ENCODE results near the gene FBRSL1. TPM values are rescaled to one million over a fixed set of nuclear protein-coding genes. Genes with fewer than 3 reads are reported as not detected.

The FBRSL1 gene
- polyA plus RNA-seq, 3 donors = 34.2 to 42.5 (median 37.4) TPM

DNA sequence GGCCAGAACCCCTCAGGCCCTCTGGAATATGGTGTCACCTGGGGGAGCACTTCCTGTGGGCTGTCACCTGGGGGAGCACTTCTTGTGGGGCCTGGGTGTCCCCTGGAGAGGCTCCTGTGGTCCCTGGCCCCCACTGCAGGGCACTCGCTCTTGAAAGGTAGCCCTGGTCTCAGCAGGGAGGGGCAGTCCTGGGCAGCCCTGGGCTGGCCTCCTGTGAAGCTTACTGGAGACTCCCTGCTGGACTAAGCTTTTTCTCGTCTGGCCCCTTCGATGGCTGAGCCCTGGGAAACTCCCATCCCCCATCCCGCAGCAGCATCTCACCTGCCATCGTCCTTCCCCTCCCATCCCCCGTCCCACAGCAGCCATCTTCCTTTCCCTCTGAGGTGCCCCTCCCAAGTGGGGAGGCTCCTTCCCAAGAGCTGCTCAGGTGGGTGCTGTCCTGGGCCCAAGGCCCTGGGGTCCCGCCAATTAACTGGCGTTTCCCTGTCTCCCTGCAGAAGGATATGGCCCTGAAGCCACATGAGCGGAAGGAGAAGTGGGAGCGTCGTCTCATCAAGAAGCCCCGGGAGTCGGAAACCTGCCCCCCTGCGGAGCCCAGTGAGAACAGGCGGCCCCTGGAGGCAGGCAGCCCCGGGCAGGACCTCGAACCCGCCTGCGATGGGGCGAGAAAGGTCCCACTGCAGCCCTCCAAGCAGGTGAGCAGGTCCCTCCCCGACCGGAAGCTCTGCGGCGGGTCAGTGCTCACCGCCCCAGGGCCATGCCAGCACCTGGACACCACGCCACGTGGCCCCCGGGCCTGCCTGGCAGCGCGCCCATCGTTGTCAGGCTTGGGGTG lies 17.9 kb downstream of the FBRSL1 start:
- DNase-seq (ENCODE audit: low read depth in 3 of 3, low spot score in 2 of 3) = no peak

DNA sequence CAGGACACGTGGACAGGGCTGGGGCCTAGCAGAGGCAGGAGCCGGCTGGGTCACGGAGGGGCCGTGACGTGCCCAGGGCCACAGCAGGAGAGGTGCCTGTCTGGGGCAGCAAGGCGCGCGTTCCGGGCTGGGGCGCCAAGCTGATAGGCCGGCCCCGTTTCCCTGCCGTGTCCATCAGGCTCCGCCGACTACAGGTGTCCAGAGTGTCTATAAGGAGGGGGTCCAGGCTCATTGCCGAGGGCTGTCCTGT lies 18.5 kb downstream of the FBRSL1 start:
- no peak for DNase-seq (ENCODE audit: low read depth in 3 of 3, low spot score in 2 of 3)

DNA sequence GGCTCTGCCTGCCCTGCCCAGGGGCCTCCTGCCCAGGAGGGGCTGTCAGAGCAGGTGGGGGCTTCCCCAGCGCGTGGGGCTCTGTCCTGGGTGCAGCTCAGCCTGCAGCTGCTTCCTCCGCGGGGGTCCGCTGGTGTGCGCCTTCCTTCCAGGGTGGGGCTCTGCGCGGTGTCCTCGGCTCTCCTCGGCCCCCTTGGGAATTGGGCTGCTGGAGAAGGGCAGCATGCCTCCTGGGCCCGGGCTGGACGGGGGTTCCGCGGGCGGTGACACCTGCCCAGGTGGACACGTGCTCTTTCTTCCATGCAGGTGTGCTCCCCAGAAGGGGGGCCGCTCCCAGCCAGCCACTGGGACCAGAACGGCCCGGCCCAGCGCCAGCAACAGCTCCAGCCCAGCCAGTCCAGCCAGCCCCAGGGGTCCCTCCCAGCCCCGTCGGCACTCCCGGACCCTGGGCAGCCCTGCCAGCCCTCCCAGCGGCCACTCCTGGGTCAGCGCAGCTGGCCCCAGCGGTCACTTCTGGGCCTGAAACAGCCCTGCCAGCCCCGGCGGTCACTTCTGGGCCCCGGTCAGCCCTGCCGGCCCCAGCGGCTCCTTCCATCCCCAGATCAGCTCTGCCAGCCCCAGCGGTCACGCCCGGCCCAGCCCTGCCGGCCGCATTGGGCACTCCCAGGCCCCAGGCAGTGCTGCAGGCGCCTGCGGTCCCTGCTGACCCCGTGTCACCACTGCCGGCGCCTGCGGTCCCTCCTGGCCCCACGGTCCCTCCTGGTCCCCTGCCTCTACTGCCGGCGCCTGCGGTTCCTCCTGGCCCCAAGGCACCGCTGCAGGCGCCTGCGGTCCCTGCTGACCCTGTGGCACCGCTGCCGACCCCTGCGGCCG lies 19.1 kb downstream of the FBRSL1 start:
- DNase-seq (ENCODE audit: low read depth in 3 of 3, low spot score in 2 of 3) = no peak

DNA sequence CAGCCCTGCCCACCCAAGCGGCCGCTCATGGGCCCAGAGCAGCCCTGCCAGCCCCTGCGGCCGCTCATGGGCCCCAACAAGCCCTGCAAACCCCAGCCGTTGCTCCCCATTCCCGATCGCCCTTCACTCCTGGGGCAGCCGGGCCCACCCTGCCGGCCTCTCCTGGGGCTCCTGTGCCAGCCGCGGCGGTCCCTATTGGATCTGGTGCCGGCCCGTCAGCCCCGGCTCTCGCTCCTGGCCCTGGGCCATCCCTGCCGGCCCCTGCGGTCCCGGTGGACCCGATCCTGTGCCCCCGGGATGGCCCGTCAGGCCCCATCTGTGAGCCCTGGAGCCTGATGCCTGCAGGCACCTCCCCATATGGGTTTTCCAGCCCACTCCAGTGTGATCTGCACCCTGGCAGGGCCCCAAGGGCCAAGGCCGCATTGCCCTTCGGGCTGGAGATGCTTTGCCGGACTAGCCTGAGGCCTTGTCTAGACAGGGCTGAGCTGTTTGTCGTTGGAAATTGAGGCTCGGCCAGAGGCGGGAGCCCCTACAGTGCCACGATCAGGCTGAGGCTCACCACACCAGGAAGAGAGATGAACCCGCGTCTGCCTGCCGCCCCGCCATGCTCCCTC lies 20.3 kb downstream of the FBRSL1 start:
- no peak for DNase-seq (ENCODE audit: low read depth in 3 of 3, low spot score in 2 of 3)

DNA sequence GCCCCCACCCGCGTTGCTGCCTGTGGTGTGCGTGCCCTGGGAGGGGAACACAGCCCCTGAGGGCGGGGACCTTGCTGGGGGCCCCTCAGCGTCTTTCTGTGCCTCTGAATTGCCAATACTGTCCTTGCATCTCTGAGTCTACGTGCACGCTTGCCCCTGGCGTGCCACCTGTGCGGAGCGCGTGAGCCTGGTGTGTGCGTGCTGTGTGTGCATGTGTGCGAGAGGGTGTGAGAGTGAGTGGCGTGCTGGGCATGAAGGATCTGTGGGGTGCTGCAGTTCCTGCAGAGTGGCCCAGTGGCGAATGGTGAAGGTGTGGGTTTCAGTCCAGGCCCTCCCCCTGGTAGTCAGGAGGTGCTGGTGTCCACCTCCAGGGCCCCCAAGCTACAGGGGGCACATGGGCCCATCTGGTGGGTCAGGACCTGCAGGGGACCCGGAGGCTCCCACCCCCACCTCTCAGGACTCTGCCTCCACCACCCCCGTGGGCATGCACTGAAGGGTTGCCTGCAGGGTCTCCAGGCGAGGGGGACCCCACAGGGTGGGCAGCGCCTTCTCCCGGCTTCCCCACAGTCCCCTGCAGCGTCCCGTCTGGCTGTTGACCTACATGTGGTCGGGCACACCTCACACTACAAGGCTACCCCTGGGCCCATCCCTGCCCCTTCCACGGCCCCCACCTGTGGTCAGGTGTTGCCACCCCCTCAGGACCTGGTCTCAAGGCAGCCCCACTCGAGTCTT lies 21.0 kb downstream of the FBRSL1 start:
- no peak for DNase-seq (ENCODE audit: low read depth in 3 of 3, low spot score in 2 of 3)

DNA sequence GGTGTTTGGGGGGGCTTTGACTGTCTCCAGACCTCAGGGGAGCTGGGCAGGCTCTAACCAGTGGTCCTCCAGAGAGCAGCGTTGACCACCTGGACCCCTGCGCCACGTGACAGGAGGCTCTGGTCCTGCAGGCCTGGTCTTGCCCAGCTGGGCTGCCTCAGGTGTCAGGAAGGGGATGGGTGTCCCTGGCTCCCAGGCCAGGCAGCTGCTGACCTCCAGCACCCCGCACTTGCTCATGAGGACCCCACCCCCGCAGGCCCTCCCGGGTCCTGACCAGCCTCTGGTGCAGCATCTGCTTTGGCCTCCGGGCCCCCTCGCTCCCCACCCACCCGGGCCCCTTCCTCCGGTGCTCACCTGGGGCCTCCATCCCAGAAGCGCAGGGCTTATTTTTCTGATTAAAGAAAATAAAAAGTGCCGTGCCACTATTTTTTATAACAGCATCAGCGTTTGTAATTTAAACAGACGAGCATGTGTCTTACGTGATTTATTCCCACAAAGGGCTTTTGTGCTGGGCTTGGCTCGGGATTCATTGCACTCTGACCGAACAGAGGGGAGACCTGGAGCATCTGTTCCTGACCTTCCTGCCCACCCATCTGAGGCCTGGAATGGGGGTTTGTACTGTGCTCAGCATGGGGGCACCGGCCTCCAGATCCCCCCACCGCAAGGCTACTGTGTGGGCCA lies 21.7 kb downstream of the FBRSL1 start:
- DNase-seq (ENCODE audit: low read depth in 3 of 3, low spot score in 2 of 3) = no peak

DNA sequence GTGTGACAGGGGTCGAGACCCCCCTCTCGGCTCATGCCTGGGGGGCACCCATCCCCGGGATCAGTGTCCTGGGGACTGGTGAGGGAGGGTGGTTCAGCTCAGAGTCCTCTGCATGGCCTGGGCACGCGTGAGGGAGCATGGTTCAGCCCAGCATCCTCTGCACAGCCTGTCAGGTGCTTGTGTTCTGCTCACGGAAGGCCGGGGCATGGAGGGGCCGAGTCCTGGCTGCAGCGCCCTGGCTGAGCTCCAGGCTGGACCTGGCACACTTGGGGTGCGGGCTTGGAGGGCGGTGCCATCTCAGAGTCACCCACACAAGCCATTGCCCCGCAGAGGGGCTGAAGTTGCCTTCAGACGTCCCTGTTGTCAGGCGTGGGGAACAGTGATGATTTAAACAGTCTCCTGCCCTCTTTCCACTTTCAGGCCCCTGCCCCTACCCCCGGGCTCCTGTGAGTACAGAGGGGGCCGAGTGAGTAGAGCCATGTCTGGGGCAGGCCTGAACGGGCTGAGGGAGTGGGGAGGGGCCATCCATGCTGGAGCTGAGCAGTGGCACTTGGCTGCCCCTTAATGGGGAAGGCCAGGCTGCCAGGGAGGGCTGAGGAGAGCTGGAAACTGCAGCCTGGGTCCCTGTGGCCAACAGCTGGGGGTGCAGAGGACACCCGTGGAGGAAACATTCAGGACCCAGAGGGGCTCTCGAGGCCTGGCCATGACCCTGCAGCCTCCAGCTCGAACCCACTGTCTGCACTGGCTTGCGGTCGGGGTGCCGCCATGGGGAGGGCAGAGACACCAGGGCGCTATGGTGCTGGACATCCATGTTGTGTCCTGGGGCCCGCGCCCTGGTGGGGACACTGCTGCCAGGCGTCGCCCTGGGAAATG lies 22.5 kb downstream of the FBRSL1 start:
- no peak for DNase-seq (ENCODE audit: low read depth in 3 of 3, low spot score in 2 of 3)

DNA sequence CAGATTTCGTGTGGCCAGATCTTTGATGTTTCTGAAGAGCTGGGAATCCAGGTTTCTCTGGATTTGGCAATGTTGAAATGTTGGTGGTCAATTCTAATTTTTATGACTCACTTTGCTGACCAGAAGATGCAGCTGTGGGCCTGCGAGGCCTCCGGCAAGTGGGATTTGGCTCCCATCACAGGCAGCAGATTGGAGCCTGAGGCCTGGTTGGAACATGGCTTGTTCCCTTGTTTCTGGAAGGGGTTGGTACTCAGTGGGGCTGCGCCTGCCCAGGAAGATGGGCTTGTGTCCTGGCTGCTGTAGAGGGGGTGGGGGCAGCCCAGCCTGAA lies 23.1 kb downstream of the FBRSL1 start:
- DNase-seq (ENCODE audit: low read depth in 3 of 3, low spot score in 2 of 3) = no peak

DNA sequence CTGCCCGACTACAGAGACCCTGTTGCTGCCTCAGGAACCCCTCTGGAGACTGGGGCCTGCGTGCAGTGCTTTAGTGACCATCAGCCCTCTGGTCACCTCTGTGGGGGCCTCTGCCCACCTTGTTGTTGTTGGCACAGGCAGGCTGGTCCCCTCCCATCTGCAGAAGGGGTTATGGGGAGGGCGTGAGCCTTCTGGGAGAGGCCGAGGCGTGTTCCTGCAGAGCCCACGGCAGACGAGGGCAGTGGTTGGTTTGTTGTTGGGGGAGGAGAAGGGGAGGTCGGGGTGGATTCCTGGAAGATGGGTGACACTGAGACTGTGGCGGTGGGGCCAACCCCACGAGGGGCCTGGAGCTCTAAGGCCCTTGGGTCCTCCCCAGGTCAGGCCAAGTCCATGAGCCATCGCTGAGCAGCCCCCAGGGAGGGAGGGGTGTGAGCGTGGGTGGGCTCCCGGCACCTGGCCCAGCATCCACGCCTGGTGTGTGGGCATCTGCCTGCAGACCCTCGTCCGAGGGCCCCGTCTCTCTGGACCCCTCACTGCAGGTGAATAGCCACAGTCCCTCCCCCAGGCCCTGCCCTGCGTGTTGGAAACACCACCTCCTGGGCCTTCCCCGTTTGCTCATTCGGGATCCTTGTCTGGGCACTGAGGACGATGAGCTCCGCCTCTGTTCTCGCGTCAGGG lies 23.6 kb downstream of the FBRSL1 start:
- no peak for DNase-seq (ENCODE audit: low read depth in 3 of 3, low spot score in 2 of 3)

DNA sequence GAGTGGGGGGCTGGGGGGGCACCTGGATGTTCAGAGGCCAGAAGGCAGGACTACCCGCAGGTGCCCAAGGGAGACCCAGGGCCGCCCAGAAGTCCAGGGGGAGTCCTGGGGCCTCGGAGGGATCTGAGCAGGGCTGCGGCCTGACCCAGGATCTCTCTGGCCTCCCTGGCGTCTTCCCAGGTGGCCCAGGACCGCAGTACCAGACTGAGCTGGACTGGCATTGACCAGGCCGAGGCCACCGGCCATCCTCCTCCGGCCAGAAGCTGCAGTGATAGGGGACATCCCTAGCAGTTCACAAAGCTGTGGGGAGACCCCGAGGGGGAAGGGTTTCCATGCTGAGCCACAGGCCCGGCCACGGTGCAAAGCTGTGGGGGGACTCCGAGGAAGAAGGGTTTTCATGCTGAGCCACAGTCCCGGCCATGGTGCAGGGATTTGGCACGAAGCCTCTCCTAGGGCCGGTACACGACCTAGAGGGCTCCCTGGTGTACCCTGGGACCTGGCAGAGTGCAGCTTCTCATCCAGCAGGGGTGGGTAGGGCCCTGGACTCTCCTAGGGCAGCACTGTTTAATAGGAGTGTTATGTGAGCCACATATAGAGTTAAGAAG lies 24.4 kb downstream of the FBRSL1 start:
- DNase-seq (ENCODE audit: low read depth in 3 of 3, low spot score in 2 of 3) = no peak

DNA sequence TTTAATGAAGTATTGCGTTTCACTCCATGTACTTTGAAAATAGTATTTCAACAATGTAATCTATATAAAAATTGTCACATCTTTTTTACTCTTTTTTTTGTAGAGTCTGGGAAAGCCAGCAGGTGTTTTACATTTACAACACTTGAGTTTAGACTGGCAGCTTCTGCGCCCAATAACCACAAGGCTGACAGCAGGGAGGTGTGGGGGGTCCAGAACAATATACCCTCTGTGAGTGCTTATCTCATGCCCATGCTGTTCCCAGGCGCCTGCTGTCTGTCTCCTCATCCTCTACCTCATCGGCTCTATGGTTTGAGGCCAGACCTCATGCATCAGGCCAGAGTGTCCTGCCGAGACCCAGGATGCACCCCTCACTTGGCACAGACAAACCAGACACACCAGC lies 24.9 kb downstream of the FBRSL1 start:
- DNase-seq (ENCODE audit: low read depth in 3 of 3, low spot score in 2 of 3) = no peak

DNA sequence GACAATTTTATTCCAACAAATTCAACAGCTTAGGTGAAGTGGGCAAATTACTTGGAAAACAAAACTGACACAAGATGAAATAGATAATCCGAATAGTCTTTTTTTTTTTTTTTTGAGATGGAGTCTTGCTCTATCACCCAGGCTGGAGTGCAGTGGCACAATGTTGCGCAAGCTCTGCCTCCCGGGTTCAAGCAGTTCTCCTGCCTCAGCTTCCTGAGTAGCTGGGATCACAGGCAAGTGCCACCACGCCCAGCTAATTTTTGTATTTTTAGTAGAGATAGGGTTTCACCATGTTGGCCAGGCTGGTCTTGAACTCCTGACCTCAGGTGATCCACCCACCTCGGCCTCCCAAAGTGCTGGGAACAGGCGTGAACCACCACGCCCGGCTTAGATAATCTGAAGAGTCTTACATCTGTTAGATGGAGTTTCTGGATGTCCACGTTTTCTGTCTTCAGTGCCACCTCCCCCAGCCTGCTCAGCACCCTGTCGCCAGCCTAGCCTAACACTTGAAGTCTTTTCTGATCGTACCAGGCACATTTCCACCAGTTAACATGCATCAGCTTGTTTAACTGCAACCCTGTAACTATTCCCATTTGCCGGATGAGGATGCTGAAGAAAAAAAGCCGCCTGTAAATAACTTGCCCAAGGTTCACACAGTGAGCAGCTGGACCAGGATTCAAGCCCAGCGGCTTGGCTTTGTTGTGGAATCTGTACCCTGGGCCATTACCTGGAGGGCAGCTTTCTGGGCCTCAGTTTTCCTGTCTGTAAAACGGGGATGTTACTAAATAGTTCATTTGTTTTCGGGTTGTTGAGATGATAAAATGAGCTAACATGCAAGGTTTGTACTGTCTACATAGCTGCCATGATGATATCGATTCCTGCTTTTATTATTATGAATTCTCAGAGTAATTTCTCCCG lies 26.4 kb downstream of the FBRSL1 start:
- no peak for DNase-seq (ENCODE audit: low read depth in 3 of 3, low spot score in 2 of 3)

DNA sequence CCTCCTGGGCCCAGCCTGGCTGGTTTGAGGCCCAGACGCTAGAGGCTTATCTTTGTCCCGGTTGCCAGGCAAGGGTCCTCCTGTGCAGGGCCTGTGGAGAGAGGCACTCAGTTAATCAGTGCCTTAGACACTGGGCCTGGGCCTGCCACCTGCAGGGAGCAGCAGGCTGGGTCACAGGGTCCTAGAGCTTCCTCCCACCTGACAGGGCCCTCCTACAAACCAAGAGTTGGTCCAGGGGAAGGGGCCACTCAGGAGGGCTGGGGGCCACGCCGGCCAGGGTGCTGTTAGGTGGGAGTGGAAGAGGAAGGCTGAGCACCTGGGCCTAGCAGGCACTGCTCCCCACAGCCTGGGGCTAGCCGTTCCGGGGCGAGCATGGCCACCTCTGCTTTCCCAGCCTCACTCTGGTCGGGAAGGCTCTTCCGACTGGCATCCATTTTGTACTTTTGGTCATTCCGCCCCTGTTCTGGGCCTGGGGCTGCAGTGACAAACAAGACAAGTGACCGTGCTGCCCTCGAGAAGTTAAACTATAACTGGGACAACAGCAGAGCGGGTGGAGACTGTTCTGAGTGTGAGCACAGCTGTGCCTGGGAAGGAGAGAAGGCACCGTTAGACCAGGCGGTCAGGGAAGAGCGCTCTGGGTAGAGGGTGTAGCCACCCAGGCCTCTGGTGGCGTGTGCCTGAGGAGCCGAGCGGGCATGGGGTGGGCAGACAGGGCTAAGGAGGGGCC lies 27.2 kb downstream of the FBRSL1 start:
- DNase-seq (ENCODE audit: low read depth in 3 of 3, low spot score in 2 of 3) = no peak

DNA sequence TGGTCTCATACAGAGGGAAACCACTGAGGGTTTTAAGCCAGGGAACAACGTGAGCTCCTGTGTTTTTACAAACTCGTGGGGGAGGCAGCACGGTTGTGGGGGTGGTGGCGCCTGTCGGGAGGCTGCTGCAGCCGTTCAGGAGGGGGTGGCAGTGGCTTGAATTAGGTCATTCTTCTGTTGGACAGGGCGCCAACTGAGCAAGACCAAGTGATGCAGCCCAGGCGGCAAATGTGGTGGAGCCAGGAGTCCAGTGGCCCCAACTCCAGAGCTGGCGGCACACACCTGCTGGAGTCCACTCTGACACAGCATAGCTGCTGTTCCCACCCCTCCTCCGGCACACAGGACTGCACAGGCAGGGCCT lies 27.8 kb downstream of the FBRSL1 start:
- DNase-seq (ENCODE audit: low read depth in 3 of 3, low spot score in 2 of 3) = no peak

DNA sequence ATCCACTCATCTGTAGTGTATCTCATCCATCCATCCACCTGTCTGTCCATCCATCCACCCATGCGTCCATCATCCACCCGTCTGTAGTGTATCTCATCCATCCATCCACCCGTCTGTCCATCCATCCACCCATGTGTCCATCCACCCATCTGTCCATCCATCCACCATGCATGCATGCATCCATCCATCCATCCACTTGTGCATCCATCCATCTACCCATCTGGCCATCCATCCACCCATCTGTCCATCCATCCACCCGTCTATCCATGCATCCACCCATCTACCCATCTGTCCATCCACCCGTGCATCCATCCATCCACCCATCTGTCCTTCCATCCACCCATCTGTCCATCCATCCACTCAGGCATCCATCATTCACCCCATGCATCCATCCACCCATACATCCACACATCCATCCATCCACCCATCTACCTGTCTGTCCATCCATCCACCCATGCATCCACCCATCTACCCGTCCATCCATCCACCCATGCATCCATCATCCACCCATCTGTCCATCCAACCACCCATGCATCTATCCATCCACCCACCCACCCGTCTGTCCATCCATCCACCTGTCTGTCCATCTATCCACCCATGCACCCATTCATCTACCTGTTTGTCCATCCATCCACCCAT lies 28.5 kb downstream of the FBRSL1 start:
- no peak for DNase-seq (ENCODE audit: low read depth in 3 of 3, low spot score in 2 of 3)

DNA sequence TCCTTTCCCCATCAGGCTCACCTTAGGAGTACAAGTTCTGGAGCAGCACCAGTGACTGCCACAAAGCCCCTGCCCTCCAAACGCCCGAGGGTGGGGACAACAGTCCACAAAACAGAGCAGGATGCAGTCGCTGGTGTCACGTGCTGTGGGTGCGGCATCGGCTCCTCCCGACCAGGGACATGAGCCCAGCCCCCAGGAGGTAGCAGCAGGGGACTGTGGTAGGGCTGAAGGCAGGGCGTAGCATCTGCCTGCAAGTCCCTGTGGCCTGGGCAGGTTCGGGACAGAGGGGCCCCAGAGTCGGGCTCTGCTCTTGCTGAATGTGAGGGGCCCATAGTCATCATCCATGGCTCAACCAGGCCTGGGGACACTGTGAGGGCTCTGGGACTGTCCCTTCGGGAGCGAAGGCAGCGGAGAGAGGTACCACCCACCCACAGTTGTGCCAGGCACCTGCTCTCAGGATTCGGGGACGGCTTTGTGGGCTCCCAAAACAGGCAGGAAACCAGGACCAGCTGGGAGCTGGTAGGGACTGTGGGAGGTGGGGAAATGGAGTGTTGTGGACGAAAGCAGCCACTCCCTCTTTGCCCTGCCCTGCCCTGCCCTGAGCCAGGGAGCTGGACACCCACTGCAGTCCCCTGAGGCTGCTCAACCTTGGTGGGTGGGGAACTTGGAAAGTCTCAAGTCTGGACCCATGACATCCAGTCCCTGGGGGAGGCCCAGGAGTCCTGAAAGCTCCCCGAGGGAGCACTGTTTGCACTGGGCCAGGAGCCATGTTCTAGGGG lies 30.7 kb downstream of the FBRSL1 start:
- no peak for DNase-seq (ENCODE audit: low read depth in 3 of 3, low spot score in 2 of 3)

All from right renal cortex interstitium (tissue), 3 donors.